Astrocyte (in vitro differentiated cells and primary cell): ENCODE results near the gene PSMG4.

ENCODE experiments used
- CTCF ChIP-seq: IDR thresholded peaks from 2 replicates; pipeline ENCODE4 v1.5.1; 2011; ENCODE audit warnings: low read depth, mild to moderate bottlenecking, inconsistent platforms, low read length, moderate library complexity; ENCODE audit not compliant: insufficient read depth
- EZH2 ChIP-seq: IDR thresholded peaks from 2 replicates; pipeline ENCODE4 v1.6.1; 2012; ENCODE audit warnings: mild to moderate bottlenecking, low read length, inconsistent platforms; ENCODE audit not compliant: insufficient read depth

- TF ChIP-seq CTCF (no peak), EZH2 (no peak)
These were observed 49.4 kb downstream of the PSMG4 start for GRCh38 chr6:3308106-3308505.
